Astrocyte of the spinal cord (primary cell): ENCODE data around the gene LATS1.
A peak's percentile ranks its signal among the peaks of the same experiment; 100 is the strongest.

ENCODE experiments used
- DNase-seq: peaks from one replicate; pipeline ENCODE4 v3.0.0; 2011; ENCODE audit warnings: low read depth, low spot score
- H3K4me3 ChIP-seq: 2 replicates; pipeline ENCODE4 v1.5.1; 2011; ENCODE audit warnings: low read depth, mild to moderate bottlenecking, low read length, moderate library complexity
- in situ Hi-C: cut with HindIII; loops from 2 replicates; pipeline ENCODE4 v1.10.0; 2017; ENCODE audit warnings: low sequenced_read_pairs
- TF ChIP-seq, protein P1 (sequence below): IDR thresholded peaks from 2 replicates; pipeline ENCODE4 v1.5.1; 2012; ENCODE audit warnings: low read depth, mild to moderate bottlenecking, low read length, inconsistent platforms

LATS1 gene

DNA sequence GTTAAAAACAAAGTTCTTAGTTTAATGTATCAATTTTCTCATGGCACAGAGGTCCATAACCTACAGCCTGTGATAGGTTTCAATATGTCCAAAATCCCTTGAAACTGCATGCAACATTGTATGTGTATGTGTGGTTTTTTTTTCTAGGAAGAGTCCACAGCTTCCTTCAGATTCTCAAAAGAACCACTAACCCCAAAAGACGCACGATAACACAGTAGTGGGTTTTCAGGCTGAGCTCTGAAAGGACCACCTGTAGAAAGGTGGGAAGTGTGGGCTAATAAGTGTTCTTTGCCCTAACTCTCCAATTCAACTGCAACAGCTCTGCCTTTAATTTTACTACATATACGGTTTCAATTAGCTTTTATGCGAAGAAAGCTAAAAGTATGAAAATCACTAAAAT is 57.9 kb downstream of the LATS1 start:
- TF ChIP-seq, protein P1, sequence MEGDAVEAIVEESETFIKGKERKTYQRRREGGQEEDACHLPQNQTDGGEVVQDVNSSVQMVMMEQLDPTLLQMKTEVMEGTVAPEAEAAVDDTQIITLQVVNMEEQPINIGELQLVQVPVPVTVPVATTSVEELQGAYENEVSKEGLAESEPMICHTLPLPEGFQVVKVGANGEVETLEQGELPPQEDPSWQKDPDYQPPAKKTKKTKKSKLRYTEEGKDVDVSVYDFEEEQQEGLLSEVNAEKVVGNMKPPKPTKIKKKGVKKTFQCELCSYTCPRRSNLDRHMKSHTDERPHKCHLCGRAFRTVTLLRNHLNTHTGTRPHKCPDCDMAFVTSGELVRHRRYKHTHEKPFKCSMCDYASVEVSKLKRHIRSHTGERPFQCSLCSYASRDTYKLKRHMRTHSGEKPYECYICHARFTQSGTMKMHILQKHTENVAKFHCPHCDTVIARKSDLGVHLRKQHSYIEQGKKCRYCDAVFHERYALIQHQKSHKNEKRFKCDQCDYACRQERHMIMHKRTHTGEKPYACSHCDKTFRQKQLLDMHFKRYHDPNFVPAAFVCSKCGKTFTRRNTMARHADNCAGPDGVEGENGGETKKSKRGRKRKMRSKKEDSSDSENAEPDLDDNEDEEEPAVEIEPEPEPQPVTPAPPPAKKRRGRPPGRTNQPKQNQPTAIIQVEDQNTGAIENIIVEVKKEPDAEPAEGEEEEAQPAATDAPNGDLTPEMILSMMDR, result no peak
- DNase-seq, result no peak
- in situ Hi-C loops, result no loop called here
- no peak overlapping the region for H3K4me3 ChIP-seq

DNA sequence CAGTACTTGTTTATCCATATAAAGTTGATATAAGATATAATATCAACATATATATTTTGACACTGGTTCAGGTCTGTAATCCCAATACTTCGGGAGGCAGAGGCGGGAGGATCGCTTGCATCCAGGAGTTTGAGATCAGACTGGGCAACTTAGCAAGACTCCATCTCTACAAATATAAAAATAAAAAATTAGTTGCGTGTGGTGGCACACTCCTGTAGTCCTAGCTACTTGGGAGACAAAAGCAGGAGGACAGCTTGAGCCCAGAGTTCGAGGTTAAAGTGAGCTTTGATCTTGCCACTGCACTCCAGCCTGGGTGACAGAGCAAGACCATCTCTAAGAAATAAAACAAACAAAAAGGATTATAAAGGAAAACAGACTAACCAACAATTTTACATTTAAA is 60.5 kb downstream of the LATS1 start:
- in situ Hi-C loops, result no loop called here
- no peak for DNase-seq
- H3K4me3 ChIP-seq, result no peak overlapping the region
- TF ChIP-seq, protein P1, result no peak

DNA sequence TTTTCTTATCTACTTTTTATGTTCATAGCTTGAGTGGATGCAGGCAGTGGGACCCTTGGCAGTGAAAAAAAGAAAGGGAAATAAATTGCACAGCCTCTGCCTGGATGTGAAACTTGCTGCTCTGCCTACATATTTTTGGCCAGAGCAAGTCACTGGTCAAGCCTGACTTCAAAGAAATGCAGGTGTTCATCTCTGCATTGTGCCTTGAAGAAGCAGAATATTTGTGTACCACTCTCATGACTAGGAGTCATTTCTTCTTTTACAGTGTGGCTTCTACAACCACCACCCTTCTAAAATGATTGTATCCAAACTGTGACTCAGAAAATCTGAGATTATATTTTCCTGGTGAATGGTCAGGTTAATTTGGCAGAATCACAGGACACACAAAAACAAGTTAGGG is 66.8 kb downstream of the LATS1 start:
- DNase-seq, result no peak
- H3K4me3 ChIP-seq, result no peak overlapping the region
- TF ChIP-seq, protein P1, result no peak
- in situ Hi-C loops, result no loop called here

DNA sequence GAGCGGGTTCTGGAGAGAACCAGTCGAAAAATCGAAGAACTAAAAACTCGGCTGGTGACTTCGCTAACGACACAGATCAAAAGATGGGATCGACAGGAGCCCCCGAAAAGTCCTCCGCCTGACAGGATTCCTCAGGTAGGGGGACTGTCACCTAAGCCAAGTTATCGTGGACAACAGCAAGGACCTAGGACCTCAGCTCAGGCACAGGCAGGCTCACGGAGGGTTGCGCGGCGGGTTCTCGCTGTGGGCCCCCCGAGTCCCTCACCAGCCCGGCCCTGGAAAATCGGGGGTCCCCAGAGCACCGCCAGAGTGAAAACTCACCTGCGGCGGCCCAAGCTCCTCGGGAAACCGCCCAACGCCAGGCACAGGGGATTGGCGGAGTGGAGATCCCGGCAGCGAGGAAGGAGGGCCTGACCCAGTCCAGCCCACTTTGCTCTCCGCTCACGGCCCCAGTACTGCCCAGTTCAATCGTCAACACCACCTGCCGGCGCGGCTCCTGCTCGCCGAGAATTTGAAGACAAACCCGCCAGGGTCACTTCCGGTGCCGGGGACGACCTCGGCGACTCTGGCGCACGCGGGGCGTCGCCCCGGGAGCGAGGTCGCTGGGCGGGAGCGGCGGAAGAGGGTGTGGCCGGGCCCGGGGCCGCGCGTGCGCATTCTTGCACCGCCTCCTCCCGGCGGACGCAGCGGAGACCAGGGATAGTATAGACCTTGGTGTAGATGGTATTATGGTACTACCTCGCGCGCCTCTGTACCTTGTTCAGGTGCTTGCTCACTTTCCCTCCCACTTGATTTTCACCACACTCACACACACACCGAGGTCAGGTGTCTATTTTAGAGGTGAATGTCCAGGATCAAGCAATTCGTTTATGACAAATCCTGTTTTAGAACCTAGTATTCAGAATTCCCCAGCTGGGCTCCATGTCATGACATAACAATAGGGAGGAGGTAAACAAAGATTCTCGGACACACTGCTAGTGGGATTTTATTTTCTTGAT is 69.5 kb downstream of the LATS1 start, which contains the start of gene KATNA1:
KATNA1 (minus strand) TSS at position 567 of the 998 bp plus-strand sequence. CDS start 10,167 bp downstream, outside the sequence.
- DNase-seq, result peak; percentile 71
- peak within 1 kb of the TSS; percentile 93 for H3K4me3 ChIP-seq
- in situ Hi-C loops, result no loop called here
- TF ChIP-seq, protein P1, result no peak

DNA sequence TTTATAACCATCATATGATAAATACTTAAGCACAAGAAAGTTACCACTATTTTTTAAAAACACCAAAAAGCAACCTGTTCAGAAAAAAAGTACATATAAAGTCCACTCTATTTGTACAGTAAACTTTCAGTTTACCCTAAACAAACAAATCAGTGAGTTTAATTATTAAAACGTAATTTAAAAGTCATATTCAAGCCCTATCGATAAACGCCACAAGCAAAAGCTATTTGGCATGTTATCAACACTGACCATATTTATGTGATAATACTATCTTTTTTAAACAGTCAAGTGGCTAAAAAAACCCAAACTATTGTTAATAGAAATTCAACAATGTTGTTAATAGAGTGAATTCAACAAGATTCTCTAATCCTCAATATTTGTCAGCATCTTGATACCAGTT is 71.3 kb downstream of the LATS1 start:
- peak overlapping the region; percentile 93 for H3K4me3 ChIP-seq
- DNase-seq, result no peak
- TF ChIP-seq, protein P1, result no peak
- in situ Hi-C loops, result no loop called here

DNA sequence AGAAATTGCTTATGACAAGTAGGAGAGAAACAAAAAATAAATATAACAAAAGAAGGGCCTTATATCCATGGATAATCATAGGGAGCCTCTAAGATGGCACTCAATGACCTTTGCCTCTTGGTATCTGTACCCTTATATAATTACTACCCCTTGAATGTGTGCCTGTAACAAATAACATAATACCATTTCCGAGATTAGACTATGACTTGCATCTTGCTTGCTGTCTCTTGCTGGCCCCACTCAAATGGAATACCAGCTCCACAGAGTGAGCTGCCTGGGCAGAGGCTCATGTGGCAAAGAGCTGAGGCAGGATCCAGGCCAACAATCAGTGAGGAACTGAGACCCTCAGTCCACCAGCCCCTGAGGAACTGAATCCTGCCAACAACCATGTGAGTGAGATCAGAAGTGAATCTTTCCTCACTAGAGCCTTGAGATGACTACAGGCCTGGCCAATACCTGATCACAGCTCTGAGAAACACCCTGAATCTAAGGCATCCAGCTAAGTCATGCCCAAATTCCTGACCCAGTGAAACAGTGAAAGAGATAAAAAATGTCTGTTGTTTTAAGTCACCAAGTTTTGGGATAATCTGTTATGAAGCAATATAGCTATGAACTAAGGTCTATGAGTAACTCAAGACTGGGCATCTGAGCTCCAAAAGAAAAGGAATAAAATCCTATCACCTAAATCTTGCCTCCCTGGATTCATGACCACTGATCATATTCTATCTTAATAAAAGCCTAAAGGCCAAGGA is 74.9 kb downstream of the LATS1 start:
- in situ Hi-C loops, result no loop called here
- no peak for DNase-seq
- H3K4me3 ChIP-seq, result no peak overlapping the region
- TF ChIP-seq, protein P1, result no peak
